H1 (cell line): ENCODE measurements around the gene RNF114. TPM values are rescaled to one million over a fixed set of nuclear protein-coding genes. Genes with fewer than 3 reads are reported as not detected.

Source experiments
- CTCF ChIA-PET: fragments of 300-600 bp; sonication (Branson Sonifier 250); formaldehyde crosslinking; loops from one replicate; lab custom pipeline; 2021; ENCODE audit not compliant: partially characterized antibody; lab: Charles Lee
- POLR2A ChIA-PET: fragments of 300-600 bp; sonication (Branson Sonifier 250); formaldehyde crosslinking; loops from one replicate; lab custom pipeline; 2021; ENCODE audit warnings: inconsistent platforms; ENCODE audit not compliant: partially characterized antibody; lab: Charles Lee
- DNase-seq, 2 experiments: peaks; one replicate each; pipeline versions ENCODE4 v3.0.0 to v3.0.0-alpha.2; 2010 to 2022; ENCODE audit warnings: low spot score in 2 of 2, low read depth in 1 of 2, mixed read lengths in 1 of 2
- FAIRE-seq: peaks from 2 replicates; lab custom pipeline; 2011; peaks lifted over from hg19 to GRCh38; lab: Jason Lieb, UNC
- H2AFZ ChIP-seq: 2 replicates; pipeline ENCODE4 v1.8.1; 2012; ENCODE audit warnings: low read length, inconsistent platforms
- H2AK5ac ChIP-seq: 2 replicates; pipeline ENCODE4 v1.6.1; 2013; ENCODE audit warnings: low read depth, low read length
- H2BK120ac ChIP-seq: replicated peaks from 2 replicates; pipeline ENCODE3; 2013; ENCODE audit warnings: low read depth, low read length, inconsistent platforms
- H2BK12ac ChIP-seq: 2 replicates; pipeline ENCODE4 v1.6.1; 2013; ENCODE audit warnings: low read depth, low read length
- H2BK15ac ChIP-seq: 2 replicates; pipeline ENCODE4 v1.6.1; 2013; ENCODE audit warnings: low read length
- H2BK20ac ChIP-seq: 2 replicates; pipeline ENCODE4 v1.6.1; 2013; ENCODE audit warnings: low read length
- H2BK5ac ChIP-seq: 2 replicates; pipeline ENCODE4 v1.6.1; 2013; ENCODE audit warnings: low read depth, low read length
- H3K14ac ChIP-seq: 2 replicates; pipeline ENCODE4 v1.6.1; 2013; ENCODE audit warnings: inconsistent platforms; ENCODE audit not compliant: insufficient read length
- H3K18ac ChIP-seq: 2 replicates; pipeline ENCODE4 v1.6.1; 2013; ENCODE audit warnings: low read length; ENCODE audit errors: extremely low read depth
- H3K23ac ChIP-seq: 2 replicates; pipeline ENCODE4 v1.6.1; 2013; ENCODE audit warnings: inconsistent platforms; ENCODE audit not compliant: insufficient read length
- H3K23me2 ChIP-seq: 2 replicates; pipeline ENCODE4 v1.6.1; 2013; ENCODE audit warnings: low read depth, low read length
- H3K27ac ChIP-seq: 2 replicates; pipeline ENCODE4 v1.6.1; 2011; ENCODE audit warnings: low read depth, low read length, inconsistent platforms
- H3K27me3 ChIP-seq, 4 experiments: replicated peaks in 1 of 4; 1 replicate in 1 of 4; 2 replicates in 3 of 4; pipeline versions ENCODE4 v1.6.1 to v1.8.1; 2011 to 2013; ENCODE audit warnings: low read length in 3 of 4, mild to moderate bottlenecking in 3 of 4, inconsistent platforms in 2 of 4, mixed read lengths in 2 of 4, moderate library complexity in 1 of 4; ENCODE audit not compliant: control insufficient read depth in 3 of 4, insufficient read depth in 3 of 4; ENCODE audit errors: extremely low read depth in 1 of 4
- H3K36me3 ChIP-seq, 4 experiments: 2 replicates each; pipeline versions ENCODE4 v1.6.1 to v1.8.1; 2011 to 2013; ENCODE audit warnings: mild to moderate bottlenecking in 4 of 4, low read length in 3 of 4, moderate library complexity in 2 of 4, control low read depth in 1 of 4, inconsistent platforms in 1 of 4; ENCODE audit not compliant: insufficient read depth in 4 of 4, control insufficient read depth in 2 of 4
- H3K4ac ChIP-seq: replicated peaks from 2 replicates; pipeline ENCODE3; 2013; ENCODE audit warnings: low read length, low read depth, mixed read lengths, inconsistent platforms; ENCODE audit not compliant: insufficient read length
- H3K4me1 ChIP-seq, 4 experiments: replicated peaks in 1 of 4; 1 replicate in 1 of 4; 2 replicates in 3 of 4; pipeline versions ENCODE4 v1.6.1 to v1.8.1; 2011 to 2013; ENCODE audit warnings: low read length in 3 of 4, inconsistent platforms in 2 of 4, mixed read lengths in 1 of 4; ENCODE audit not compliant: insufficient read depth in 4 of 4, control insufficient read depth in 3 of 4
- H3K4me2 ChIP-seq, 2 experiments: 2 replicates each; pipeline versions ENCODE4 v1.6.1 to v1.8.1; 2011 to 2013; ENCODE audit warnings: low read depth in 2 of 2, low read length in 2 of 2, control low read depth in 1 of 2, inconsistent platforms in 1 of 2, mild to moderate bottlenecking in 1 of 2; ENCODE audit not compliant: insufficient read depth in 1 of 2
- H3K4me3 ChIP-seq, 4 experiments: fragments of 200-600, 300-600 bp in 1 of 4; sonication (generic), shearing (Covaris generic), sonication (Bioruptor Twin) in 1 of 4; 2 replicates each; pipeline versions ENCODE4 v1.5.1 to v1.8.1; 2011 to 2016; ENCODE audit warnings: low read length in 4 of 4, low read depth in 3 of 4, control low read depth in 2 of 4, inconsistent platforms in 2 of 4, mild to moderate bottlenecking in 2 of 4, mixed read lengths in 1 of 4, moderate library complexity in 1 of 4; ENCODE audit not compliant: insufficient read depth in 2 of 4; ENCODE audit errors: extremely low read depth in 1 of 4
- H3K56ac ChIP-seq: replicated peaks from 2 replicates; pipeline ENCODE3; 2013; ENCODE audit warnings: low read depth, mild to moderate bottlenecking, mixed read lengths, low read length, inconsistent platforms; ENCODE audit not compliant: insufficient read length
- H3K79me1 ChIP-seq: 2 replicates; pipeline ENCODE4 v1.6.1; 2013; ENCODE audit warnings: low read depth, low read length, control low read depth
- H3K79me2 ChIP-seq, 2 experiments: 2 replicates each; pipeline versions ENCODE4 v1.6.1 to v1.8.1; 2012 to 2013; ENCODE audit warnings: low read length in 2 of 2, mild to moderate bottlenecking in 2 of 2, inconsistent platforms in 1 of 2; ENCODE audit not compliant: insufficient read depth in 2 of 2, control insufficient read depth in 1 of 2
- H3K9ac ChIP-seq, 4 experiments: replicated peaks in 1 of 4; 1 replicate in 1 of 4; 2 replicates in 3 of 4; pipeline versions ENCODE4 v1.6.1 to v1.8.1; 2011 to 2013; ENCODE audit warnings: low read depth in 3 of 4, low read length in 3 of 4, control low read depth in 2 of 4, mild to moderate bottlenecking in 2 of 4, moderate library complexity in 2 of 4, inconsistent platforms in 1 of 4; ENCODE audit errors: extremely low read depth in 1 of 4
- H3K9me3 ChIP-seq, 2 experiments: 2 replicates each; pipeline versions ENCODE4 v1.6.1 to v1.8.1; 2012 to 2013; ENCODE audit warnings: mild to moderate bottlenecking in 2 of 2, moderate library complexity in 2 of 2, control low read depth in 1 of 2, inconsistent platforms in 1 of 2, low read depth in 1 of 2, low read length in 1 of 2, mixed read lengths in 1 of 2; ENCODE audit not compliant: insufficient read depth in 2 of 2
- H4K20me1 ChIP-seq, 2 experiments: replicated peaks in 1 of 2; 2 replicates each; pipeline versions ENCODE3 to v1.8.1; 2011 to 2013; ENCODE audit warnings: inconsistent platforms in 2 of 2, low read length in 2 of 2, mild to moderate bottlenecking in 1 of 2; ENCODE audit not compliant: insufficient read depth in 2 of 2, control insufficient read depth in 1 of 2
- H4K5ac ChIP-seq: 2 replicates; pipeline ENCODE4 v1.6.1; 2013; ENCODE audit warnings: low read length, low read depth, mixed read lengths, inconsistent platforms; ENCODE audit not compliant: insufficient read length
- H4K8ac ChIP-seq: 2 replicates; pipeline ENCODE4 v1.8.0; 2013; ENCODE audit warnings: mild to moderate bottlenecking, moderate library complexity, low read length, inconsistent platforms; ENCODE audit not compliant: insufficient read depth; ENCODE audit errors: extremely low read depth
- H4K91ac ChIP-seq: replicated peaks from 2 replicates; pipeline ENCODE3; 2013; ENCODE audit warnings: low read length, mixed read lengths, inconsistent platforms; ENCODE audit not compliant: insufficient read length
- CEBPB ChIP-seq: IDR thresholded peaks from 2 replicates; pipeline ENCODE4 v1.6.1; 2012; ENCODE audit warnings: low read depth, low read length
- CREB1 ChIP-seq: IDR thresholded peaks from 2 replicates; pipeline ENCODE4 v1.6.1; 2012; ENCODE audit warnings: inconsistent platforms
- RBBP5 ChIP-seq: IDR thresholded peaks from 2 replicates; pipeline ENCODE4 v1.7.1; 2012; ENCODE audit warnings: low read depth, mild to moderate bottlenecking, inconsistent platforms, low read length, moderate library complexity, borderline replicate concordance
- WGBS, 2 experiments: shearing (Covaris generic) in 1 of 2; methylation state at CpG; one replicate each; pipeline versions ENCODE4 v1.1.6 to v1.1.7; 2013 to 2015; ENCODE audit warnings: low lambda C conversion rate in 2 of 2, mixed read lengths in 2 of 2, inconsistent platforms in 1 of 2, low coverage in 1 of 2, missing lambda C conversion rate in 1 of 2; ENCODE audit not compliant: insufficient replicate concordance in 2 of 2, insufficient coverage in 1 of 2, insufficient read length in 1 of 2; ENCODE audit errors: extremely low coverage in 1 of 2, missing lambda C conversion rate in 1 of 2; 5-methylcytosine and 5-hydroxymethylcytosine counted together
- polyA plus RNA-seq, 7 experiments: library from polyadenylated mRNA; depleted of rRNA in 3 of 7; stranded (reverse) in 5 of 7; unstranded in 2 of 7; fragments of >200 nt in 5 of 7; fragments of 200-250 nt in 2 of 7; gene quantifications; 1 replicate in 5 of 7; 2 replicates in 1 of 7; 4 replicates in 1 of 7; pipeline versions ENCODE4 v1.2.1 to v1.2.3, GENCODE V29; 2011 to 2013; ENCODE audit warnings: missing spikeins in 2 of 7, mixed read lengths in 2 of 7
- total RNA-seq: library from RNA; stranded (reverse); fragmentation: NEBNext Ultra II Directional; extraction: Animal tissue kit (Norgen Biotek cat#: 25700); gene quantifications from 2 replicates; pipeline ENCODE4 v1.2.1, GENCODE V29; 2021

RNF114 gene
- total and polyA plus RNA-seq, 2 of the 8 experiments (the other 6 are each of a cell fraction or from before 2014, with no cell fraction given): 81.7 to 89.9 TPM

- Histone ChIP-seq H3K14ac (no peak overlapping the region), H3K27me3 (no peaks in the 10 kb centered on the region), H2BK12ac (no peak overlapping the region), H2BK20ac (no peak overlapping the region), H4K5ac (no peak overlapping the region), H3K4me1 (no peaks in the 10 kb centered on the region), H3K79me2 (peaks cover 0 to 35% of the 10 kb centered on the region in 2 experiments; a peak in 2 of 4 replicates), H4K20me1 (peaks cover 2 to 26% of the 10 kb centered on the region in 2 experiments), H3K79me1 (peaks cover 9% of the 10 kb centered on the region), H2AK5ac (no peak overlapping the region), H3K9ac (no peak overlapping the region), H2BK15ac (no peak overlapping the region), H3K23ac (no peak overlapping the region), H3K4me2 (no peak overlapping the region), H4K8ac (no peak overlapping the region), H3K56ac (no peak overlapping the region), H2AFZ (no peak overlapping the region), H3K18ac (no peak overlapping the region), H4K91ac (no peak overlapping the region), H3K9me3 (no peaks in the 10 kb centered on the region), H2BK120ac (no peak overlapping the region), H3K36me3 (peaks cover 3 to 29% (median 9%) of the 10 kb centered on the region in 4 experiments; a peak in 5 of 8 replicates), H3K4ac (no peak overlapping the region), H2BK5ac (peak overlapping the region; percentile 13; the same call in 1 of the 2 replicates), H3K23me2 (no peaks in the 10 kb centered on the region), H3K27ac (no peak overlapping the region), H3K4me3 (no peak overlapping the region)
- DNase-seq (no peak), FAIRE-seq (no peak)
- 96% methylated on average over 11 of the region's 11 CpGs; no CpG with 5 or more reads in 1 of the 2 experiments for WGBS, 2 experiments
- ChIA-PET POLR2A (interaction anchor here (1.6 kb wide), 1 partner anchor 60 kb away, joined by 4 read pairs; no protein-coding TSS in a partner anchor), CTCF (interaction anchor here (0.7 to 16.4 kb wide), 6 partner anchors 9 to 371 kb away, joined by 3 to 199 read pairs (median 4); no protein-coding TSS in a partner anchor)
- TF ChIP-seq CEBPB: no peak
- TF ChIP-seq RBBP5: no peak
- no peak for TF ChIP-seq CREB1
Observed at GRCh38 chr20:49908258-49908565, 28.0 kb upstream of the RNF114 start.
